ENCODE data around the gene ERG. TPM values are rescaled to one million over a fixed set of nuclear protein-coding genes. Genes with fewer than 3 reads are reported as not detected.

The ERG gene
- total and polyA plus RNA-seq, 2 experiments from 2014 or later: 0.14 to 0.44 TPM

- DNase-seq (ENCODE audit: low spot score): no peak
- Mint-ChIP-seq H3K27ac (no peak overlapping the region), H3K27me3 (ENCODE audit: insufficient read depth, low read depth, poor library complexity) (peaks cover 9% of the 10 kb centered on the region), H3K4me1 (peaks cover 24% of the 10 kb centered on the region), H3K9me3 (no peaks in the 10 kb centered on the region), H3K4me3 (no peak overlapping the region), H3K36me3 (ENCODE audit: low read depth) (no peaks in the 10 kb centered on the region)
- Histone ChIP-seq H3F3A (replicated peaks; ENCODE audit: low read depth) (no peaks in the 10 kb centered on the region), H2AFZ (no peak overlapping the region), H3K4me1 (ENCODE audit: insufficient read depth) (peaks cover 4% of the 10 kb centered on the region; the same call in 1 of the 2 replicates), H3K4me3 (no peak overlapping the region), H3K36me3 (ENCODE audit: insufficient read depth) (no peaks in the 10 kb centered on the region), H3K27me3 (ENCODE audit: insufficient read depth) (no peaks in the 10 kb centered on the region), H3K4me2 (no peak overlapping the region), H3K79me2 (replicated peaks; ENCODE audit: insufficient read depth) (no peaks in the 10 kb centered on the region), H3K9me2 (ENCODE audit: insufficient read depth) (peaks cover 3% of the 10 kb centered on the region; the same call in 1 of the 2 replicates), H4K20me1 (replicated peaks; ENCODE audit: insufficient read depth) (no peaks in the 10 kb centered on the region), H3K27ac (ENCODE audit: low read depth) (no peak overlapping the region)
- ATAC-seq: no peak
- TF ChIP-seq, protein P1, sequence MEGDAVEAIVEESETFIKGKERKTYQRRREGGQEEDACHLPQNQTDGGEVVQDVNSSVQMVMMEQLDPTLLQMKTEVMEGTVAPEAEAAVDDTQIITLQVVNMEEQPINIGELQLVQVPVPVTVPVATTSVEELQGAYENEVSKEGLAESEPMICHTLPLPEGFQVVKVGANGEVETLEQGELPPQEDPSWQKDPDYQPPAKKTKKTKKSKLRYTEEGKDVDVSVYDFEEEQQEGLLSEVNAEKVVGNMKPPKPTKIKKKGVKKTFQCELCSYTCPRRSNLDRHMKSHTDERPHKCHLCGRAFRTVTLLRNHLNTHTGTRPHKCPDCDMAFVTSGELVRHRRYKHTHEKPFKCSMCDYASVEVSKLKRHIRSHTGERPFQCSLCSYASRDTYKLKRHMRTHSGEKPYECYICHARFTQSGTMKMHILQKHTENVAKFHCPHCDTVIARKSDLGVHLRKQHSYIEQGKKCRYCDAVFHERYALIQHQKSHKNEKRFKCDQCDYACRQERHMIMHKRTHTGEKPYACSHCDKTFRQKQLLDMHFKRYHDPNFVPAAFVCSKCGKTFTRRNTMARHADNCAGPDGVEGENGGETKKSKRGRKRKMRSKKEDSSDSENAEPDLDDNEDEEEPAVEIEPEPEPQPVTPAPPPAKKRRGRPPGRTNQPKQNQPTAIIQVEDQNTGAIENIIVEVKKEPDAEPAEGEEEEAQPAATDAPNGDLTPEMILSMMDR (conservative IDR thresholded peaks at IDR 0.05; ENCODE audit: low read depth in 2 of 2): no peak
- TF ChIP-seq STAT1 (IDR thresholded peaks at IDR 0.05; ENCODE audit: unreplicated experiment): no peak
- TF ChIP-seq JUNB (IDR thresholded peaks at IDR 0.05; ENCODE audit: unreplicated experiment): no peak
- TF ChIP-seq NANOG (IDR thresholded peaks at IDR 0.05; ENCODE audit: borderline replicate concordance): no peak
- TF ChIP-seq ZNF462 (CRISPR knock-in tag; IDR thresholded peaks at IDR 0.05): no peak
- TF ChIP-seq EZH2 (IDR thresholded peaks at IDR 0.05; ENCODE audit: low read depth, unreplicated experiment): no peak
- no peak for TF ChIP-seq ZNF331 (CRISPR knock-in tag; IDR thresholded peaks at IDR 0.05; ENCODE audit: low read depth)
- TF ChIP-seq ZNF114 (CRISPR knock-in tag; IDR thresholded peaks at IDR 0.05): no peak
- TF ChIP-seq CREB1 (CRISPR knock-in tag; IDR thresholded peaks at IDR 0.05; ENCODE audit: low read depth): no peak
- TF ChIP-seq, protein P2, sequence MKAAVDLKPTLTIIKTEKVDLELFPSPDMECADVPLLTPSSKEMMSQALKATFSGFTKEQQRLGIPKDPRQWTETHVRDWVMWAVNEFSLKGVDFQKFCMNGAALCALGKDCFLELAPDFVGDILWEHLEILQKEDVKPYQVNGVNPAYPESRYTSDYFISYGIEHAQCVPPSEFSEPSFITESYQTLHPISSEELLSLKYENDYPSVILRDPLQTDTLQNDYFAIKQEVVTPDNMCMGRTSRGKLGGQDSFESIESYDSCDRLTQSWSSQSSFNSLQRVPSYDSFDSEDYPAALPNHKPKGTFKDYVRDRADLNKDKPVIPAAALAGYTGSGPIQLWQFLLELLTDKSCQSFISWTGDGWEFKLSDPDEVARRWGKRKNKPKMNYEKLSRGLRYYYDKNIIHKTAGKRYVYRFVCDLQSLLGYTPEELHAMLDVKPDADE (IDR thresholded peaks at IDR 0.05): no peak
- no peak for TF ChIP-seq REST (IDR thresholded peaks at IDR 0.05; ENCODE audit: unreplicated experiment)
- no peak for TF ChIP-seq EZH2phosphoT487 (IDR thresholded peaks at IDR 0.05; ENCODE audit: unreplicated experiment)
- no peak for TF ChIP-seq POLR2AphosphoS5 (IDR thresholded peaks at IDR 0.05; ENCODE audit: low read depth)
These were observed 19.5 kb downstream of the ERG start for GRCh38 chr21:38478782-38479181.
